ENCODE measurements around the gene SIGLEC1. TPM values are rescaled to one million over a fixed set of nuclear protein-coding genes. Genes with fewer than 3 reads are reported as not detected.

SIGLEC1 gene
- total and polyA plus RNA-seq, 10 of the 15 experiments (the other 5 are each of a cell fraction or from before 2014, with no cell fraction given) = 0.05 TPM; not detected in 9

DNA sequence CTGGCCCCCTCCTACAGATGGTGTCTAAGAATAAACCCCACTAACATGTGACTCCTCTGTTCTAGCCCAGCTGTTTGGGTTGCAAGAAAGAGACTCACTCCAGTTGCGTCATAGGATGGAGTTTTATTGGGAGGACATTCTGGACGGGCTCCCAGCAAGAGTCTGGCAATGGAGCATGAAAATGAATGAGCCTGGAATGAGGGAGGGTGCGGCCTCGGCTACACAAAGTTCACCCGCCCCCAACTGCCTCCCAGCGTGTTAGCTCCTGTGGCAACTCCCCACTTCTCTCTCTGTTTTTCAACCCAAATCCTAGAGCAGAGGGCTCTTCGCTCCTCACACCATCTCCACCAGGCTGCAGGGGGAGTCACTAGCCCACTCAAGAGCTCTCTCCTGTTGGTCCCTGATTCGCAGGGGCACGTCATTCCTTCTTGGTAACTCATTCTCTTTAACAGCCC lies 25.5 kb downstream of the SIGLEC1 start:
- intact Hi-C loops (cut with micrococcal nuclease; ENCODE audit: unreplicated experiment) = loop anchor here (10.0 kb wide), 1 partner anchor 398 kb away; no protein-coding TSS in a partner anchor
- CTCF ChIA-PET = interaction anchor here (2.2 to 2.8 kb wide), 2 partner anchors 10 to 24 kb away, joined by 5 to 14 read pairs; no protein-coding TSS in a partner anchor
- RAD21 ChIA-PET (ENCODE audit: unreplicated experiment) = no interaction called here
- no peaks in the 10 kb centered on the region for H3K9me3 ChIP-seq (replicated peaks; ENCODE audit: control insufficient read depth, insufficient read depth, low read length)
- H3K27ac ChIP-seq (ENCODE audit: control insufficient read depth, insufficient read depth) = no peak overlapping the region
- ATAC-seq (no peak), FAIRE-seq (no peak), DNase-seq (ENCODE audit: low read depth, low spot score) (no peak)
- in situ Hi-C loops (cut with MboI) = no loop called here
- WGBS (ENCODE audit: insufficient coverage, insufficient replicate concordance, low lambda C conversion rate, missing lambda C conversion rate) = 19% methylated on average over 9 of the region's 9 CpGs
- no peaks in the 10 kb centered on the region for H4K20me1 ChIP-seq (ENCODE audit: control insufficient read depth, insufficient read depth)
- H3K9ac ChIP-seq (ENCODE audit: control insufficient read depth, insufficient read depth, low read length) = no peak overlapping the region
- POLR2A ChIA-PET = no interaction called here
- peaks cover 0 to 3% of the 10 kb centered on the region in 2 experiments; a peak in 2 of 4 replicates for H3K27me3 ChIP-seq (replicated peaks in 1 of 2; ENCODE audit: control insufficient read depth in 2 of 2, insufficient read depth in 2 of 2, low read length in 1 of 2)
- H3K4me2 ChIP-seq (ENCODE audit: control insufficient read depth, insufficient read depth) = no peak overlapping the region
- SMC1A ChIA-PET (ENCODE audit: uncharacterized antibody, unreplicated experiment) = no interaction called here
- H3K79me2 ChIP-seq (ENCODE audit: control insufficient read depth, insufficient read depth, low read length) = no peaks in the 10 kb centered on the region
- no peak overlapping the region for H3K4me3 ChIP-seq
- H2AFZ ChIP-seq (ENCODE audit: control insufficient read depth, low read depth, low read length) = no peak overlapping the region
- no TSS peak for BruUV-seq (replicated peaks)
- H3K36me3 ChIP-seq (ENCODE audit: control insufficient read depth in 2 of 2, insufficient read depth in 2 of 2, low read length in 1 of 2) = no peaks in the 10 kb centered on the region
- H3K4me1 ChIP-seq (ENCODE audit: control insufficient read depth, insufficient read depth, low read length) = no peaks in the 10 kb centered on the region
- TF ChIP-seq KAT2A (conservative IDR thresholded peaks at IDR 0.05; ENCODE audit: control insufficient read depth, low read depth, low read length) = no peak
- TF ChIP-seq SPI1 (IDR thresholded peaks at IDR 0.05; ENCODE audit: borderline replicate concordance, insufficient read depth, low read depth, low read length) = no peak
- TF ChIP-seq ZNF384 (IDR thresholded peaks at IDR 0.05; ENCODE audit: borderline replicate concordance, low read depth, low read length) = no peak
- no peak for TF ChIP-seq ZBED1 (IDR thresholded peaks at IDR 0.05; ENCODE audit: borderline replicate concordance)
- no peak for TF ChIP-seq HDAC6 (IDR thresholded peaks at IDR 0.05; ENCODE audit: unreplicated experiment)
- TF ChIP-seq, protein P1, sequence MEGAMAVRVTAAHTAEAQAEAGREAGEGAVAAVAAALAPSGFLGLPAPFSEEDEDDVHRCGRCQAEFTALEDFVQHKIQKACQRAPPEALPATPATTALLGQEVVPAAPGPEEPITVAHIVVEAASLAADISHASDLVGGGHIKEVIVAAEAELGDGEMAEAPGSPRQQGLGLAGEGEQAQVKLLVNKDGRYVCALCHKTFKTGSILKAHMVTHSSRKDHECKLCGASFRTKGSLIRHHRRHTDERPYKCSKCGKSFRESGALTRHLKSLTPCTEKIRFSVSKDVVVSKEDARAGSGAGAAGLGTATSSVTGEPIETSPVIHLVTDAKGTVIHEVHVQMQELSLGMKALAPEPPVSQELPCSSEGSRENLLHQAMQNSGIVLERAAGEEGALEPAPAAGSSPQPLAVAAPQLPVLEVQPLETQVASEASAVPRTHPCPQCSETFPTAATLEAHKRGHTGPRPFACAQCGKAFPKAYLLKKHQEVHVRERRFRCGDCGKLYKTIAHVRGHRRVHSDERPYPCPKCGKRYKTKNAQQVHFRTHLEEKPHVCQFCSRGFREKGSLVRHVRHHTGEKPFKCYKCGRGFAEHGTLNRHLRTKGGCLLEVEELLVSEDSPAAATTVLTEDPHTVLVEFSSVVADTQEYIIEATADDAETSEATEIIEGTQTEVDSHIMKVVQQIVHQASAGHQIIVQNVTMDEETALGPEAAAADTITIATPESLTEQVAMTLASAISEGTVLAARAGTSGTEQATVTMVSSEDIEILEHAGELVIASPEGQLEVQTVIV (IDR thresholded peaks at IDR 0.05; ENCODE audit: borderline replicate concordance, partially characterized antibody) = no peak
- TF ChIP-seq TCF12 (IDR thresholded peaks at IDR 0.05; ENCODE audit: low read depth, low read length) = no peak
- TF ChIP-seq MEF2A (IDR thresholded peaks at IDR 0.05; ENCODE audit: insufficient read depth, low read depth, low read length) = no peak
- TF ChIP-seq SREBF1 (IDR thresholded peaks at IDR 0.05; ENCODE audit: low read length) = no peak
- TF ChIP-seq FOXM1 (IDR thresholded peaks at IDR 0.05; ENCODE audit: low read depth, low read length) = no peak
- TF ChIP-seq, protein P2, sequence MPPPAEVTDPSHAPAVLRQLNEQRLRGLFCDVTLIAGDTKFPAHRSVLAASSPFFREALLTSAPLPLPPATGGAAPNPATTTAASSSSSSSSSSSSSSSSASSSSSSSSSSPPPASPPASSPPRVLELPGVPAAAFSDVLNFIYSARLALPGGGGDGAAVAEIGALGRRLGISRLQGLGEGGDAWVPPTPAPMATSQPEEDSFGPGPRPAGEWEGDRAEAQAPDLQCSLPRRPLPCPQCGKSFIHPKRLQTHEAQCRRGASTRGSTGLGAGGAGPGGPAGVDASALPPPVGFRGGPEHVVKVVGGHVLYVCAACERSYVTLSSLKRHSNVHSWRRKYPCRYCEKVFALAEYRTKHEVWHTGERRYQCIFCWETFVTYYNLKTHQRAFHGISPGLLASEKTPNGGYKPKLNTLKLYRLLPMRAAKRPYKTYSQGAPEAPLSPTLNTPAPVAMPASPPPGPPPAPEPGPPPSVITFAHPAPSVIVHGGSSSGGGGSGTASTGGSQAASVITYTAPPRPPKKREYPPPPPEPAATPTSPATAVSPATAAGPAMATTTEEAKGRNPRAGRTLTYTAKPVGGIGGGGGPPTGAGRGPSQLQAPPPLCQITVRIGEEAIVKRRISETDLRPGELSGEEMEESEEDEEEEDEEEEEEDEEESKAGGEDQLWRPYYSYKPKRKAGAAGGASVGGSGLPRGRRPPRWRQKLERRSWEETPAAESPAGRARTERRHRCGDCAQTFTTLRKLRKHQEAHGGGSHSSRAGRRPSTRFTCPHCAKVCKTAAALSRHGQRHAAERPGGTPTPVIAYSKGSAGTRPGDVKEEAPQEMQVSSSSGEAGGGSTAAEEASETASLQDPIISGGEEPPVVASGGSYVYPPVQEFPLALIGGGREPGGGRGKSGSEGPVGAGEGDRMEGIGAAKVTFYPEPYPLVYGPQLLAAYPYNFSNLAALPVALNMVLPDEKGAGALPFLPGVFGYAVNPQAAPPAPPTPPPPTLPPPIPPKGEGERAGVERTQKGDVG (CRISPR knock-in tag; IDR thresholded peaks at IDR 0.05) = no peak
- TF ChIP-seq, protein P3, sequence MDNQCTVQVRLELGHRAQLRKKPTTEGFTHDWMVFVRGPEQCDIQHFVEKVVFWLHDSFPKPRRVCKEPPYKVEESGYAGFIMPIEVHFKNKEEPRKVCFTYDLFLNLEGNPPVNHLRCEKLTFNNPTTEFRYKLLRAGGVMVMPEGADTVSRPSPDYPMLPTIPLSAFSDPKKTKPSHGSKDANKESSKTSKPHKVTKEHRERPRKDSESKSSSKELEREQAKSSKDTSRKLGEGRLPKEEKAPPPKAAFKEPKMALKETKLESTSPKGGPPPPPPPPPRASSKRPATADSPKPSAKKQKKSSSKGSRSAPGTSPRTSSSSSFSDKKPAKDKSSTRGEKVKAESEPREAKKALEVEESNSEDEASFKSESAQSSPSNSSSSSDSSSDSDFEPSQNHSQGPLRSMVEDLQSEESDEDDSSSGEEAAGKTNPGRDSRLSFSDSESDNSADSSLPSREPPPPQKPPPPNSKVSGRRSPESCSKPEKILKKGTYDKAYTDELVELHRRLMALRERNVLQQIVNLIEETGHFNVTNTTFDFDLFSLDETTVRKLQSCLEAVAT (IDR thresholded peaks at IDR 0.05) = no peak
- no peak for TF ChIP-seq DPF2 (IDR thresholded peaks at IDR 0.05)
- TF ChIP-seq, protein P4, sequence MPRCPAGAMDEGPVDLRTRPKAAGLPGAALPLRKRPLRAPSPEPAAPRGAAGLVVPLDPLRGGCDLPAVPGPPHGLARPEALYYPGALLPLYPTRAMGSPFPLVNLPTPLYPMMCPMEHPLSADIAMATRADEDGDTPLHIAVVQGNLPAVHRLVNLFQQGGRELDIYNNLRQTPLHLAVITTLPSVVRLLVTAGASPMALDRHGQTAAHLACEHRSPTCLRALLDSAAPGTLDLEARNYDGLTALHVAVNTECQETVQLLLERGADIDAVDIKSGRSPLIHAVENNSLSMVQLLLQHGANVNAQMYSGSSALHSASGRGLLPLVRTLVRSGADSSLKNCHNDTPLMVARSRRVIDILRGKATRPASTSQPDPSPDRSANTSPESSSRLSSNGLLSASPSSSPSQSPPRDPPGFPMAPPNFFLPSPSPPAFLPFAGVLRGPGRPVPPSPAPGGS (IDR thresholded peaks at IDR 0.05; ENCODE audit: borderline replicate concordance, insufficient read depth, low read depth, low read length, poor library complexity, severe bottlenecking) = no peak
- no peak for TF ChIP-seq SUPT20H (IDR thresholded peaks at IDR 0.05; ENCODE audit: borderline replicate concordance, control insufficient read depth, low read depth, low read length)
- no peak for TF ChIP-seq CHD2 (IDR thresholded peaks at IDR 0.05; ENCODE audit: borderline replicate concordance, low read depth, low read length)
